A549 treated with AZD9567 at 1 μM for 4 hours (cell line): ENCODE results near the gene GAPVD1. TPM values are rescaled to one million over a fixed set of nuclear protein-coding genes. Genes with fewer than 3 reads are reported as not detected.

Experiments used
- total RNA-seq: library from RNA; stranded (reverse); fragments of 200-300 nt; extraction: Qiagen RNA extraction; gene quantifications from 5 replicates; pipeline ENCODE4 v1.2.3, GENCODE V29; 2022; ENCODE audit not compliant: insufficient read depth

The GAPVD1 gene, protein sequence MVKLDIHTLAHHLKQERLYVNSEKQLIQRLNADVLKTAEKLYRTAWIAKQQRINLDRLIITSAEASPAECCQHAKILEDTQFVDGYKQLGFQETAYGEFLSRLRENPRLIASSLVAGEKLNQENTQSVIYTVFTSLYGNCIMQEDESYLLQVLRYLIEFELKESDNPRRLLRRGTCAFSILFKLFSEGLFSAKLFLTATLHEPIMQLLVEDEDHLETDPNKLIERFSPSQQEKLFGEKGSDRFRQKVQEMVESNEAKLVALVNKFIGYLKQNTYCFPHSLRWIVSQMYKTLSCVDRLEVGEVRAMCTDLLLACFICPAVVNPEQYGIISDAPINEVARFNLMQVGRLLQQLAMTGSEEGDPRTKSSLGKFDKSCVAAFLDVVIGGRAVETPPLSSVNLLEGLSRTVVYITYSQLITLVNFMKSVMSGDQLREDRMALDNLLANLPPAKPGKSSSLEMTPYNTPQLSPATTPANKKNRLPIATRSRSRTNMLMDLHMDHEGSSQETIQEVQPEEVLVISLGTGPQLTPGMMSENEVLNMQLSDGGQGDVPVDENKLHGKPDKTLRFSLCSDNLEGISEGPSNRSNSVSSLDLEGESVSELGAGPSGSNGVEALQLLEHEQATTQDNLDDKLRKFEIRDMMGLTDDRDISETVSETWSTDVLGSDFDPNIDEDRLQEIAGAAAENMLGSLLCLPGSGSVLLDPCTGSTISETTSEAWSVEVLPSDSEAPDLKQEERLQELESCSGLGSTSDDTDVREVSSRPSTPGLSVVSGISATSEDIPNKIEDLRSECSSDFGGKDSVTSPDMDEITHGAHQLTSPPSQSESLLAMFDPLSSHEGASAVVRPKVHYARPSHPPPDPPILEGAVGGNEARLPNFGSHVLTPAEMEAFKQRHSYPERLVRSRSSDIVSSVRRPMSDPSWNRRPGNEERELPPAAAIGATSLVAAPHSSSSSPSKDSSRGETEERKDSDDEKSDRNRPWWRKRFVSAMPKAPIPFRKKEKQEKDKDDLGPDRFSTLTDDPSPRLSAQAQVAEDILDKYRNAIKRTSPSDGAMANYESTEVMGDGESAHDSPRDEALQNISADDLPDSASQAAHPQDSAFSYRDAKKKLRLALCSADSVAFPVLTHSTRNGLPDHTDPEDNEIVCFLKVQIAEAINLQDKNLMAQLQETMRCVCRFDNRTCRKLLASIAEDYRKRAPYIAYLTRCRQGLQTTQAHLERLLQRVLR (N-terminal part only)
- total RNA-seq: 12.8 to 17.1 TPM (median 14.1 TPM) in 5 replicates

DNA sequence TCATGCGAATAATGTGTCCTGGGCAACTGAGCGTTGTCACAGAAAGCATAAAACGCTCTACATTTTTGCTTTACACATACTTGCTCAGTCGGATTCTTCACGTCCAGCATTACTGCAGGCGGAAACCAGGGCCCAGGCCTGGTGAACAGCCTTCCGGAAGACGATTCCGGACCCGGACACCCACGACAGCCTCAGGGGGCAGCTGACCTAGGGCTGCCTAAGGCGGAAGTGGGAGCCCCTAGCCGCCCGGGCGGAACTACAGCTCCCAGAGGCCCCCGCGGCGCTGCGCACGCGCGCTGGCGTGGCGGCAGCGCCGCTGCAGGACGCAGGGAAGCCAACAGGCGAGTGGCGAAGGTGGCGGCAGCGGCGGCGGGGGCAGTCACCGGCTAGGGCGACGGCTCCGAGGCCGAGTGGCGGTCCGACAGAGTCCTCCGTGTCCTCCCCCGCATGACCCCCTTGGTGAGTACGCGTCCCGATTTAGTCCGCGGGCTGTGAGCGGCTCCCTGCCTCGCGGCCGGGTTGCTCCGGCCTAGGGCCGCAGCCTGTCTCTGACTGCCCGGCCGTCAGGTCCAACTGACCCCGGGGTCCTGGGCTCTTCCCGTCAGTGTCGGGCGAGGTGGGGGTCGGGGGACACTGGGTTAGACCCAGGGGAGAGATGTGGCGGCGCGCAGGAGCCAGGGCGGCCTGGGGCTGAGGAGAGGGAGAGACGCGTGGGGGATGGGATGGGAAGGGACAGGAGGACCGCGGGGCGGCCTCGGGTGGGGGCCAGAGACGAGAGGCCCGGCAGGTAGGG lies at the start of gene GAPVD1:
TSS of gene GAPVD1 (plus strand) at position 326 of the 793 bp plus-strand sequence. CDS start 37,096 bp downstream, outside the sequence.

DNA sequence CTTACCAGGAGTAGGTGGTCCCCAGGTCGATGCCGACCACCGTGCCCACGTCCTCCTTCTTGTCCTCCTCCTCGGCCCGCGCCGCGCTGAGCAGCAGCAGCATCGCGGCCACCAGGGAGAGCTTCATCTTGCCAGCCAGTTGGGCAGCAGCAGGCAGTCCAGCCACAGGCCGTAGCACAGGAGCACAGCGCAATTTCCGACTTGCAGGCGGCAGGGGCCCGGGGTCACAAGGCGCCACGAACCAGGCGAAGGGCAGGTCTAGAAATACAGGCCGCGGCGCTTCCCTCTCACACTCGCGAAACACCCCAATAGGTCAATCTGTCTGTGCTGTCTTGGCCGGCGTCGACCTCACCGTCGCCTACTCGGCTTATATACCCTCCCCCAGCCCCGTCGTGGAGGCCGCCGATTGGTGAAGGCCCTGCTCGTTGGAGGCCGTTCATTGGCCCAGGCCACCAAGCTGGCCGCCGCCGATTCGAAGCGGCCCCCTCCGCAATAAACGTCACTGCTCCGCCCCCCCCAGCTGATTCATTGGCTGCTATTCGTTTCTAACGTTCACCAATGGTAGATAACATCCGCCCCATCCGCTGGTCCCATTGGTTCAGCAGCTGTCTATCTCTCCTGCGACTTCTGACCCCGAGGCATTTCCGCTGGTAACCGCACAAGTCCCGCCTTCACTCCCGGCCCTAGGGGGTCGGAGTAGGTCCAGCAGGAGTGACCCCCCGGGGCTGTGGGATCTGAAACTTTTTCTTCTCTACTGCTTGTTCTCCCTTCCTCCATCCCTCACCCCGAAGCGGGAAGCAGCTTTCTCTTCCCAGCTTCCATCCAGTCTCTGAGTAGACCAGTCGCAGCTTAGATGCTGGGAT lies 20.4 kb upstream of the GAPVD1 start, which contains the start of gene HSPA5:
TSS of gene HSPA5 (minus strand) at position 344 of the 863 bp plus-strand sequence. CDS start at position 127, 217 bp downstream.

Other genes with a start within 250 kb of the GAPVD1 start
- gene SCAI, start 118.3 kb upstream of the GAPVD1 start, total RNA-seq: 1.5 to 4.1 TPM (median 2.0 TPM) in 5 replicates
- 24.1 to 27.8 TPM (median 26.0 TPM) in 5 replicates for gene PPP6C, start 72.0 kb upstream of the GAPVD1 start, total RNA-seq
- gene RABEPK, start 61.3 kb upstream of the GAPVD1 start, total RNA-seq: 38.9 to 43.9 TPM (median 42.7 TPM) in 5 replicates
- gene HSPA5, start 20.5 kb upstream of the GAPVD1 start, total RNA-seq: 339 to 387 TPM (median 376 TPM) in 5 replicates